ENCODE data around the gene AQP2.

AQP2 gene

DNA sequence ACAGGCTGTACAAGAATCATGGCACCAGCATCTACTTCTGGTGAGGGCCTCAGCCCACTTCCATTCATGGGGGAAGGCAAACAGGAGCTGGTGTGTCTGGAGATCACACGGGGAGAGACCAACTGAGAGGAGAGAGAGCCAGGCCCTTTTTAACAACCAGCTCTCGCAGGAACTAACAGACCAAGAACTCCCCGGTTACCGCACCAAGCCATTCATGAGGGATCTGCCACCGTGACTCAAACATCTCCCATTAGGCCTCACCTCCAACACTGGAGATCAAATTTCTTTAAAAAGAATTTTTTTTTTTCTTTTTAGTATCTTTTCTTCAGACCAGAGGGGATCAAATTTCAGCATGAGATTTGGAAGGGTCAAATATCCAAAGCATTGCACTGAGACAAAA lies 16.7 kb upstream of the AQP2 start:
- TF ChIP-seq, protein P1, sequence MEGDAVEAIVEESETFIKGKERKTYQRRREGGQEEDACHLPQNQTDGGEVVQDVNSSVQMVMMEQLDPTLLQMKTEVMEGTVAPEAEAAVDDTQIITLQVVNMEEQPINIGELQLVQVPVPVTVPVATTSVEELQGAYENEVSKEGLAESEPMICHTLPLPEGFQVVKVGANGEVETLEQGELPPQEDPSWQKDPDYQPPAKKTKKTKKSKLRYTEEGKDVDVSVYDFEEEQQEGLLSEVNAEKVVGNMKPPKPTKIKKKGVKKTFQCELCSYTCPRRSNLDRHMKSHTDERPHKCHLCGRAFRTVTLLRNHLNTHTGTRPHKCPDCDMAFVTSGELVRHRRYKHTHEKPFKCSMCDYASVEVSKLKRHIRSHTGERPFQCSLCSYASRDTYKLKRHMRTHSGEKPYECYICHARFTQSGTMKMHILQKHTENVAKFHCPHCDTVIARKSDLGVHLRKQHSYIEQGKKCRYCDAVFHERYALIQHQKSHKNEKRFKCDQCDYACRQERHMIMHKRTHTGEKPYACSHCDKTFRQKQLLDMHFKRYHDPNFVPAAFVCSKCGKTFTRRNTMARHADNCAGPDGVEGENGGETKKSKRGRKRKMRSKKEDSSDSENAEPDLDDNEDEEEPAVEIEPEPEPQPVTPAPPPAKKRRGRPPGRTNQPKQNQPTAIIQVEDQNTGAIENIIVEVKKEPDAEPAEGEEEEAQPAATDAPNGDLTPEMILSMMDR (conservative IDR thresholded peaks at IDR 0.05; ENCODE audit: low read length), result no peak
- H3K4me3 ChIP-seq (ENCODE audit: low read length), result no peak overlapping the region
- peak; percentile 4 for DNase-seq (ENCODE audit: low read depth)

DNA sequence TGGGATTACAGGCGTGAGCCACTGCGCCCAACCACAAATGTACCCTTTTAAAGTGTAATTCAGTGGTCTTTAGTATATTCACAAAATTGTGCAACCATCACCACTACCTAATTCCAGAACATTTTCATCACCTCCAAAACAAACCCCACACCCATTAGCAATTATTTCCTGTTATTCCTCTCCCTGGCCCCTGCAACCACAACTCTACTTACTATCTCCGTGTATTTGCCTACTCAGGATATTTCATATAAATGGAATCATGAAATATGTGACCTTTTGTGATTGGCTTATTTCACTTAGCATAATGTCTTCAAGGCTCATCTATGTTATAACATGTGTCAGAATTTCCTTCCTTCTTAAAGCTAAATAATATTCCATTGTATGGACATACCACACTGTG lies 16.0 kb upstream of the AQP2 start:
- TF ChIP-seq, protein P1 (conservative IDR thresholded peaks at IDR 0.05; ENCODE audit: low read length), result no peak
- DNase-seq (ENCODE audit: low read depth), result no peak
- no peak overlapping the region for H3K4me3 ChIP-seq (ENCODE audit: low read length)

DNA sequence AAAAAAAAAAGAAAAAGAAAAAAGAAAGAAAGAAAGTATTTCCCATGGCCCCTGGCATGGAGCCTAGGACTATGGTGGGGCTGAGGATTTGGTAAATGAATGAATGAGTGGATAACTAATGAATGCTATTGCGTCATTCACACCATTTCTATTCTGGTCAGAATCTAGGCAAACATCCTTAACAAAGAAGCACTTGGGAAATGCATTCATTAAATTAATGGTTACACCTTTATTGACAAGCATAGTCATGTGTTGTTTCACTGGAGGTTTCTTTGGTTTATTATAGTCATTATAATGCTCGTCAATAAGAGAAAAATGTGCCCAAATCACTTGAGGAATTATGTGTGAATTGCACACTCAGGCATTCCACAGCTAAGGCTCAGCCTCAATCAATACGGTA lies 13.6 kb upstream of the AQP2 start:
- H3K4me3 ChIP-seq (ENCODE audit: low read length), result no peak overlapping the region
- peak; percentile 3 for DNase-seq (ENCODE audit: low read depth)
- TF ChIP-seq, protein P1 (conservative IDR thresholded peaks at IDR 0.05; ENCODE audit: low read length), result no peak

DNA sequence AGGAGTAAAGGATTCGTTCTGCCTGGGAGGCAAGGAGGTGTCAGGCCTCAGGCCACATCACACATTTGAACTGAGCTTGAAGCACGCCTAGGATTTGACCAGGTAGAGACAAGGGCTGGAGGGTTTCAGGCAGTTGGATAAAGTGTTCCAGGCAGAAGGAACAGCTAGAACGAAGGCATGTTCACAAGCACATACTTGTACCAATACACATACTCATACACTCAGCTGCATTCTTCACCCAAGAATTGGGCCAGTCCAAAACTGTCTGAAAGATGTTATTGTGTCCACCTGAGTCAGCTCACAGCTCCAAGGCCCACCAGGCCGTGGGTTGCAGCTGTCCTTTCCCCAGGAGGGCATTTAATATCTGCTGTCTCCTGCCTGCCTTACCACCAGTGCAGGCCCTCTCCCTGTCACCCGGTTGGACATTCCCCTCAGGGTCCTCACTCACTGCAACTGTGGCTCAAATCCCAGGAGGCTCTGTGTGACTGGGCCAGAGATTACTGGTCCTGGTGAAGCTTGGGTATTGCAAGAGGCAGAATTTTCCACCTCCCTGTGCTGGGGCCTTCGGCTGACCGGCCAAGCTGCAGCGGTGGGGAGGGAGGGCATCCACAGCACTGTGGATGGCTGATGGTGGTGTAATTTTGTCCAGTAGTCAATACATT lies 12.8 kb upstream of the AQP2 start:
- TF ChIP-seq, protein P1 (conservative IDR thresholded peaks at IDR 0.05; ENCODE audit: low read length), result no peak
- H3K4me3 ChIP-seq (ENCODE audit: low read length), result no peak overlapping the region
- DNase-seq (ENCODE audit: low read depth), result no peak

DNA sequence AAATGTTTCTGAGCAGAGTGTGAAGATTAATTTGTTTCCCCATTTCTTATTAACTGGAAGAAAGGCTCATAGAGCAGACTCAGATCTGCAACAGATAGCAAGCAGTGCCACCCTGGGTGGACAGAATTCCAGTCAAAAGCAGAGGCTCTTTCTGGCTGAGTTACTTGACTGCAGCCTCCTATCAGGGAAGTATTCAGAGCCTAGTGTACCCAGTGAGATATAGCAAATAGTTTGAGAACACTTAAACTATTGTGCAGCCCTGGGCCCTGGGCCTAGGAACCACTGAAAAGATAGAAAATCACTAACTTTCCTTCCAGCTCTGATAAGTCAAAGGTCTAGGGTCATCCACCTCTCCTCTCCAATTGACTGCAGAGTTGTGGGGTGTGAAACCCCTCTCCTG lies 11.2 kb upstream of the AQP2 start:
- H3K4me3 ChIP-seq (ENCODE audit: low read length), result no peak overlapping the region
- TF ChIP-seq, protein P1 (conservative IDR thresholded peaks at IDR 0.05; ENCODE audit: low read length), result no peak
- no peak for DNase-seq (ENCODE audit: low read depth)

DNA sequence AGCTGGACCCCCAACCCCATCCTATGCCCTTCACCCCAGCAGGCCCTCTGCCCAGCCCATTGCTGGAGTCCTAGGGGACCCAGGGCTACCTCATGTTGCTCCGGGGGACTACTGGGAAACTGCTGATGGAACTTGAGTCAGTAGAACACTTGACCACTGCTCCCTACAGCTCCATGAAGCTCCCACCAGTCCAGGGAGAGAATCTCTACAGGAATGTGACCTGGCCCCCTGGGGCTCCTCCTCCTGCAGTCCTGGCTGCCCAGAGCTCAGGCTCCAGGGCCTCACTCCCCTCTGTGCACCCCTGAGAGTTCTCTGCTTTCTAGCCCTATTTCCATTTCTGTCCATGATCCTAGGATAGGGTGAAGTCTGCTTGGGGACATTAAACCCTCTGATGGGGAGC lies 10.8 kb upstream of the AQP2 start:
- DNase-seq (ENCODE audit: low read depth), result no peak
- no peak overlapping the region for H3K4me3 ChIP-seq (ENCODE audit: low read length)
- TF ChIP-seq, protein P1 (conservative IDR thresholded peaks at IDR 0.05; ENCODE audit: low read length), result no peak

All from AG10803 (cell line).